GM21825 (cell line): ENCODE data around the gene ZSWIM7.

Source experiments
- ATAC-seq: cut with Tn5 transposase; IDR thresholded peaks from one replicate; pipeline ENCODE4 v1.9.1; 2021; ENCODE audit warnings: mild to moderate bottlenecking, moderate library complexity; ENCODE audit not compliant: unreplicated experiment

The ZSWIM7 gene, protein sequence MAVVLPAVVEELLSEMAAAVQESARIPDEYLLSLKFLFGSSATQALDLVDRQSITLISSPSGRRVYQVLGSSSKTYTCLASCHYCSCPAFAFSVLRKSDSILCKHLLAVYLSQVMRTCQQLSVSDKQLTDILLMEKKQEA

DNA sequence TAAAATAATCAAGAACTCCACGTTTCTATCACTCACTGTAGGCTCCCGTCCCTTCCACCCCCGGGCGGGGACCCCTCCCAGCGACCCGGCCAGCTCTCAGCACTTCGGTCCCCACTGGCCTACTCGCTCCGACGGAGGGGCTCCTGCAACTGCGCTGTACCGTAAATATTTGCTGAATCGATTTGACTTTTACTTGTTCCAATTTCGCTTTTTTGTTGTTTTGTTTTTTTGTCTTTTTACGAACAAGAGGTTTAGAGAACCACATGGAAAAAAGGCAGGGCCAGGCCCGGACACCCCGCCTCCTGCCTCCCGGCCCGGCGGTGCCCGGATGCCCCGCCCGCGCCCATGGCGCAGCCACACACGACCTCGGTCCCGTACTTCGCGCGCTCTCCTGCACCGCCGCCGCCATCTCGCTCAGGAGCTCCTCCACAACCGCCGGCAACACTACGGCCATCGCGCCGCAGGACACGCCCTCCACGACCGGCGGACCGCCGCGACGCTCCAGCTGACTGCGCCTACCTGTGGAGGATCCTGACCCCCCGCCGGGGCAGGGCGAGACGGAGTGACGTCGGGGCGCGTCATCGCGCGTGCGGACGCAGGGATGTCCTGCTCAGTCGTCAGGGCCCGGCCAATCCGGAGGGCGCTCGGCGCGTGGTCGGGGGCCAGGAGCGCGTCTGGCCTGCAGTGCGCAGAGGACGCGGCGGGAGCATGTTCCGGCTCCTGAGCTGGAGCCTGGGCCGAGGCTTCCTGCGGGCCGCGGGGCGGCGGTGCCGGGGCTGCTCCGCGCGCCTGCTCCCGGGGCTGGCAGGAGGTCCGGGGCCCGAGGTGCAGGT, at the start of gene ZSWIM7, which contains the start of gene TTC19:
Gene ZSWIM7, minus strand, starts transcription at position 564 of the 833 bp plus-strand sequence. Its CDS starts 110 bp downstream, at position 454.
Gene TTC19, plus strand, starts transcription at position 684 of the 833 bp plus-strand sequence. Its CDS starts 25 bp downstream, at position 709.
- peak; percentile 93 for ATAC-seq

DNA sequence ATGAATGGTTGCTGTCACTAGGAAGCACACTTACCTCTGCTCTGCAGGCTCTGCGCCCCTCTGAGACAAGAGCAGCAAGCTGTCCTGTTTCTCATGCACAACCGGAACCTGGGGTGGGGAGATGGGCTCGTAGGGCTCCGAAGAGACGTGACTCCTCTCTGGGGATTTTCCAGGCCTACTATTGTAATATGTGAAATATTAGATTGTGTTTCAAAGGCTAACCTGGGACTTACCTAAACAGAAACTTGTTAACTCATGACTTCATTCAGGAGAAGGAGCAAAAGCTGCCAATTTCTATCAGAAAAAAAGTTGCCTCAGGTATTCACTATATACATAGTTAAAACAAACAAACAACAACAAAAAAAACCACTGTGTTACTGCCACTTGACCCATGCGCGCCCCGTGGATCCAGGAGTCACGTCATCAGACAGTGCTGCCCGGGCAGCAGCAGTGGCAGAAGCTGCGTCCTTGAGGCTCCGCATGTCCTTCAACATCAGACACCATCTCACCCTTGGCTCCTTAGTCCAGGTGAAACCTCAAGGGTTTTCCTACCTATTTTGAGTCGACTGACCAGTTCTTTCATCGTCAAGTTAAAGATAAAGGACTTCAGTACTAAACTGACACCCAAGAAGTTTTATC, 49.4 kb upstream of the ZSWIM7 start:
- ATAC-seq = no peak

DNA sequence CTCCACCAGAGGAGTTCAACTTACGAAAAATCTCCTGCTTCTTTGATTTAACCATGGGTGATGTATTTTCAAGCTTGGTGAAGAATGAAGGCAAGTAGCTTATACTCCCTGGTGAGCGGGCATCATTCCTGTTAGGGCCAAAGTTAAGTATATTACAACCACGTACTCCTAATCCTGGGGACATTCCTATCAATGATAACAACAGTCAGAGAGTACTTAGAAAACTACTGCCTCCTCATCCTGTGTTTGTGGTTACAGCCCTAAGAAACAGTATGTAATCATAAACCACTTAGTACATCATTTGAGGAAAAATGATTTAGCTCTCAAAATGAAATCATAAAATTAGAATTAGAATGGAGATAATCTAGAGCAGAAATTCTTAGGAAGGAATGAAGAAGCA, 47.5 kb upstream of the ZSWIM7 start:
- no peak for ATAC-seq

DNA sequence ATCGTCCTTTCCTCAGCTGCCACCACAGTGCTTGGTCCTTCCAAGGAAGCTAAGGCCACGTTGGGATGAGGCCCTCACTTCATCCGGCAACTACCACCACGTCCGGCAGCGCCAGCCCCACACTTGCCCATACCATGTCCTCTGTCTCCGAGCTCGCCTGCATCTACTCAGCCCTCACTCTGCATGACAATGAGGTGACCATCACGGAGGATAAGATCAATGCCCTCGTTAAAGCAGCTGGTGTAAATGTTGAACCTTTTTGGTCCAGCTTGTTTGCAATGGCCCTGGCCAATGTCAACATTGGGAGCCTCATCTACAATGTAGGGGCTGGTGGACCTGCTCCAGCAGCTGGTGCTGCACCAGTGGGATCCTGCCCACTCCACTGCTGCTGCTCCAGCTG, 45.0 kb upstream of the ZSWIM7 start:
- no peak for ATAC-seq

DNA sequence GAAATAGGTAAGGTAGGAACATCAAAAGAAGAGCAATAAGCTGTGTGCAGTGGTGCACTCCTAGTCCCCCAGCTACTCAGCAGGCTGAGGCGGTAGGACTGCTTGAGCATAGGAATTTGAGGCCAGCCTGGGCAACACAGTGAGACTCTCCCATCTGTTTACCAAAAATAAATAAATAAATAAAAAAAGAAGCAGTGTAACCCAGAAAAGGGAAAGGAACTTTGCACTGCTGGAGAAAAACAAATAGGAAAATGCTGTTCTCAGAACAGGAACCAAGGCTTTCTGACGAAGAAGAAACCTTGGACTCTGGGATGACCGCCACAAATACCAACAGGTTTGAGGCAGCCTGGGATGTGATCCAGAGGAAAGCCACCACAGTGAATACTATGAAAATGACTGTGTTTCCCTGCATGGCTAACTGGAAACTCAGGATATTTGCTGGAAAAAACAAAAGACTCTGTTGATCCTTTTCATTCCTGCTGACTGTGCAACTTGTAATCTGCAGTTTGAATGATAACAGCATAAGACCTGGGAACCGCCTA, 41.3 kb upstream of the ZSWIM7 start:
- ATAC-seq = no peak

DNA sequence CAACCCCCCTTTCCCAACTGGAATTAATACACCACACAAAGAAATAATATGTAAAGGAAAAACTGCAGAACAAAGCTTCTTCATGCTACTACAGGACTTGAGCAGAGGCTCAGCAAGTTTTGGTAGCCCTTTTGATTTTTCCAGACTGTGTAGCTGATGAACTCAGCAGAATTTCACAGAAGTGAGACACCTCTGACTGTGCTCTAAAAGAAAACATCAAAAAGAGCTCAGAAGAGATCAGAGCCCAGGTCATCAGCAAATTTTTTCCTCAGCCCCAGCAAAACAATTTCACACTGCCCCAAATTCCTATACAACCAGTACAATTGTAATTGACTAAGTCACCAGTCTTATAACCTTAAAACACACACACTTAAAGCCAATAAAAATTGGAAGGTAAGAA, 38.1 kb upstream of the ZSWIM7 start:
- no peak for ATAC-seq

DNA sequence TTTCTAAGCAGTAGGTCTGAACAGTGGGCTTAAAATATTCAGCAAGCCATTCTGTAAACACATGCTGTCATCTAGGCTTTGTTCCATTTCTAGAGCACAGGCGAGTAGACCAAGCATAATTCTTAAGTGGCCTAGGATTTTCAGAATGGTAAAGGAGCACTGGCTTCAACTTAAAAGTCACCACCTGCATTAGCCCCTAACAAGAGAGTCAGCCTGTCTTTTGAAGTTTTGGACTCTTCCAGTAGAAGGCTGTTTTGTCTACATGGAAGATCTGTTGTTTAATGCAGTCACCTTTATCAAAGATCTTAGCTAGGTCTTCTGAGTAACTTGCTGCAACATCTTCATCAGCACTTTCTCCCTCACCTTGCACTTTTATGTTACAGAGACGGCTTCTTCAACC, 36.8 kb upstream of the ZSWIM7 start:
- no peak for ATAC-seq

DNA sequence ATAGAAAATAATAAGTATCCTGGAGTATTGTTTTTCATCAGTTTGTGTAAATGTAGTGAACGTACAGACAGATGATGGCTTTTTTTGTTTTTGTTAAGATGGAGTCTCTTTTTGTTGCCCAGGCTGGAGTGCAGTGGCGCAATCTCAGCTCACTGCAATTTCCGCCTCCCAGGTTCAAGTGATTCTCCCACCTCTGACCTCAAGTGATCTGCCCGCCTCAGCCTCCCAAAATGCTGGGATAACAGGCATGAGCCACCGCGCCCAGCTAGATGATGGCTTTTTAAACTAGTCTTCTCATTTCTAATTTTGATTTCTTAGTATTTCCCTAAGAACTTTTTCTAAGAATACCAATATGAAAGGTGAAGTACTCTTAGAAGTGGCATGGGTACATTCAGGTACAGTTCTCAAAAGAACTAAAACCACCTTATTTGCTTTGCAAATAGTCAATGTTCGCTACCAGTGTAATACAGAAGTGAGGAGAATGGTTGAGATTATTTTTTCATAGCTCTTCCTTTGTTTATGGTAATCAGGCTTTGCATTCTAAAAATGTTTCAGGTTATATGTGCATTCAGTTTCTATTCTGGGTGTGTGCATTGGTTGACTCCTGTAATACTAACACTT, 34.3 kb upstream of the ZSWIM7 start:
- ATAC-seq = no peak

DNA sequence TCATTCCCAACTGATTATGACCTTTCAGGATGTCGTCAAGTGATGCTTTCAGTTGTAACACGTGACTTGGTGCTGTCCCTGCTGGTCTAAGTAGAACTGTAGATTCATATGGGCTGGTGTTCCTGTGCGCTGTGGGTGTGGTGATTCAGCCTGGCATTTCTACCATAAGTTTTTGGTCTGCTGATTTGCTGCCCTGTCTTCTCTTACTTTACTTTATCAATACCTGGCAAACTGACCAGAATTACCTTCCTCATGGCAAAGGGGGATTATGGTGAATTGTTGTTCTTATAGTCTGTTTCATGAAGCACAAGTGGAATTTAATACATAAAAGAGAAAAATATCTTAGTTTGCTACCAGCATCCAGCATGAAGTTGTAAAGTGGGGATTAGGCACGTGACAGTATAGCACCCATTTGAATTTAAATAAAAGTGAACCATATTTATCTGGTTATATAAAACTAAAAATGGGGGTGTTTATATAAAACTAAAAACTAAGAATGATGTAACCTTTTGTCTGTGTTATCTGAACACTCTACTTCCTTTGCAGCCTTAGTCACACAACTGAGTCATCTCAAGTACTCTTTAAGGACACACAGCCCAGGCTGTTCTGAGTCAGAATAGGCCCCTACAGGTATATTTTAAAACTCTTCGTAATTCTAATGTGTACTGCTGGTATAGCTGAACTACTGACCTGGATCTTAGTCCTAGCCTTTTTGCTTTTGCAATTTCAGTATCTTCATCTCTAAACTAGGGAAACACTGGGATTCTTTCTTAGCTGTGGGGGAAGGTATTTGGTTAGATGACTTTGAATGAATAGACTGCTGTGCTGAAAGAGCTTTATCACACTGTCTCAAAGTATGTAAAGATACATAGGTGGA, 28.4 kb upstream of the ZSWIM7 start:
- peak; percentile 74 for ATAC-seq

DNA sequence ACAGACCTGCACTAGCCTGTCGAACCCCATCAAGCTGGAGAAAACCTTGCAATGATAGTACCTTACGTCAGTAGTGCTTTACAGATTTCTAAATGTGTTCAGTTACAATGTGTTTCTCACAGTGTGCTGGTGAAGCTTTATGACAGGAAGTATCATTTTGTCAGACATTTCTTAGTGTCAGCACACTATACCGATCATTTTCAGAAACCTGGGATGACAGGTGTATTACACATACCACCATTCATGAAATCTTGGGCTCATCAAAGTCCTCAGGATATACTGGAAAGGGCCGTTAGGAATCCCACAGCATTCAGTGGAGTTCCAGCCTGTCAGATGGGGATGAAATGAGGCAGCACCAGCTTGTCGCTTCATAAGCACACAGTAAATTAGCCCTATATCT, 27.4 kb upstream of the ZSWIM7 start:
- no peak for ATAC-seq

DNA sequence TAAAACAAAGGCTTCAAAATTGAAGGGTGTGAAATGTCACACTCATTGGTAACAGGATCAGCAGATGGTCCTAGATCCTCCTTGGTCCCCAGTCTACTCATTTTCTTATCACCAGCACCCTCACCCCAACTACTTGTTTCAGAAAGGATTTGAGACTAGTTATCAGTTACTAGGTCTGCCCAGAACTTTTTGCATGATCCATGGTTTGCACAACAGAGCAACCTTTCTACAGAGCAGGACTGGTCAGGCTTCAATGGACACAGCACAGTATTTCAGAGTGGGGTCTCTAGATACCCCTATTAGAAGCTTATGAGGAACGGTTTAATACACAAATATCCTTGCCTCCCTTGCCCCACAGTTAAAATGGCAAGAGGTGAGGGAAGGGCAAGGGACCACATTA, 25.7 kb upstream of the ZSWIM7 start:
- no peak for ATAC-seq

DNA sequence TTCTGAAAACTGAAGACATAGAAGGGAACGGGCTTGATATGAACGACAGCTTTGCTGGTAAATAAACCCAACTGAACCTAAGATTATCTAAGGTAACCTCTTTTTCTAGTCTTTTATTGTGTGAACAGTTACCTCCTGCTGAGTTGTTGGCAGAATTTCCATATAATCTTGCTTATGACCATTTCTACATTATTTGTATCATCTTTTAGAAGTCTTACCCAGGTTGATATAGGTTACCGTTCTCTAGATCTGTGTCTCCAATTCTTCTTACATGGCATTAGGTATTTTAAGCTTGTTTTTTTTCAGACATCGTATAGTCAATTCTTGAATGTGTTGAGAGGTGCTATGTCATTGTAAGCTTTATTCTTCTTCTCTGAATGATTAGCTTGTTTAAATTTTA, 24.4 kb upstream of the ZSWIM7 start:
- ATAC-seq = no peak

DNA sequence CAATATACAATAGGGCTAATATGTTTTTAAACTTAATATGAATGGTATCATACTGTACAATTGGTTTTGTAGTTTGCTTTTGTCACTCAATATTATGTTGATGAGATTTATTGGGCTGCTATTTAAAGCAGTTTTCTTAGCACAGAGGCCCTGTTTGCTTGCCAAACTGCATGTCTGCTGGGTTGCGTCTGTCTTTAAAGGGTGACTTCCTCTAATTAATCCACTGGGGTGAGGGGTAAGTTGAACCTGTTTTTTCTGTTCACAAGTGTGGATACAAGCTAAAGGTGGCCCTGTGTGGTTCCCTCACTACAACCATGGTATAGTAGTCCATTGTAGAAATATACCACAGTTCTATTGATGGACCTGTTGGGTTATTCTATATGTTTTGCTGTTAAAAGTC, 19.8 kb upstream of the ZSWIM7 start:
- ATAC-seq = no peak

DNA sequence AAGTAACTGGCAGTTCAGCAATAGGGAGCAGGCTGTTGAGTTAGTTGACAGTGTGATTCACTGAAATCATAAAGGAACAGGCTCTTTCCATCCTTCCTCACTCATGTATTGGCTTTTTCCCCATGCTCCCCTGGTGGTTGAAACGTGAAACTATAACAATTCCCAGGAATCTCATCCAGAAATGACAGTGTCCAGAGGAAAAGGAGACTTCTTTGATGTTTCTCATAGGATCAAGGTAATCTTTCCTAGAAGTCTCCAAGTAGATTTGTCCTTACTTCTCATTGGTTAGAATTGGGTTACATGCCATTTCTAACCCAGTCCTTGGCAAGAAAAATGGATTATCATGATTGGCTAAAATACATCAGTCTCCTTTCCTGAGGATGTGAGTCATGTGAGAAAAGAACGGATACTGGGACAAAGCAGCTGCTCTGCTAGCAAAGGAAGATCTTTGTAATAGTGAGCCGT, 14.5 kb upstream of the ZSWIM7 start:
- no peak for ATAC-seq

DNA sequence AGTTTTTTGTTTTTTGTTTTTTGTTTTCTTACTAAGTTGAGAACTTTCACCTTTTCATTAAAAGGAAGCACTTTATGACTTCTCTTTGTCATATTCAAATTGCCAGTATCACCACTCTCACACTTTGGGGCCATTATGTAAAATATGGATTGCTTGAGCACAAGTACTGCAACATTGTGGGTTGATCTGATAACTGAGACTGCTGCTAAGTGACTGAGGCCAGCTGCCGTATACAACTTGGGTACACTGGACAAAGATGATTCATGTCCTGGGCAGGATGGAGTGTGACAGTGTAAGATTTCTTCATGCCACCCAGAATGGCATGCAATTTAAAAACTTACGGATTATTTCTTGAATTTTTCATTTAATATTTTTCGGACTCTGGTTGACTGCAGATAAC, 7.9 kb upstream of the ZSWIM7 start:
- ATAC-seq = no peak

DNA sequence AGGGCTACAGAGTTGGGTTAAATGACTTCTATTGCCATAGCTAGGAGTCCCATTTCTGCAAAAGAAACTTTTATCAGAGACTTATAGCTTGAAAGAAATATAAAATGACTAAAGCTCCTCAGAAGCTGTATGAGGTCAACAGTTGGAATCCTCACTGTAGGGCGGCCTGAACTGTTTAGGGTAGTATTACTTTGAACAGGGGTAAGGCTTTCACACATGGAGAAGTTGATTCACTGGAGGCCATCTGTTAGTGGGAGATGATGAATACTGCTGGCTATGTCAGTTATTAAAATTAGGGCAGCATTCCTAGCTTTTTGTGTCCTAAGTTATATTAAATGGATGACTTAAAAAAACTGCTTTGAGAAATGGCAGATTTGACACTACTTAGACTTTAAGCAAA, 6.1 kb upstream of the ZSWIM7 start:
- no peak for ATAC-seq

DNA sequence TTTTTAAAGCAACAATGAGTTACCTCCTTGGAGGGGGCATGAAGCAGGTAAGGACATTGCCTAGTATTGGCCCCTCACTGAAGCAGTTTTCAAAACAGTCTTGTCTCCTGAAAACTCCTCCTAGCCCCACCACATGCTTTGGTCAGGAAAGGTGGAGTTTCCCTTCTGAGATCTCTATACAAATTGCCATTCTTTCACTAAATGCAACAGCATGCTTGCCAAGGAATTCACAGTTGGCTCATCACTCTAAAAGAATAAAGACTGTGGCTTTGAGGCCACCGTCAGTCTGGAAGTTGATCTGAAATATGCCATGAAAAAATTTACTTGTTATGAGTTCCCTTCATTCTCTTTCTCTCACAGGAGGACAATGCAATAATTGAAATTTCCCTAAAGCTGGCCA, 4.3 kb upstream of the ZSWIM7 start:
- no peak for ATAC-seq

DNA sequence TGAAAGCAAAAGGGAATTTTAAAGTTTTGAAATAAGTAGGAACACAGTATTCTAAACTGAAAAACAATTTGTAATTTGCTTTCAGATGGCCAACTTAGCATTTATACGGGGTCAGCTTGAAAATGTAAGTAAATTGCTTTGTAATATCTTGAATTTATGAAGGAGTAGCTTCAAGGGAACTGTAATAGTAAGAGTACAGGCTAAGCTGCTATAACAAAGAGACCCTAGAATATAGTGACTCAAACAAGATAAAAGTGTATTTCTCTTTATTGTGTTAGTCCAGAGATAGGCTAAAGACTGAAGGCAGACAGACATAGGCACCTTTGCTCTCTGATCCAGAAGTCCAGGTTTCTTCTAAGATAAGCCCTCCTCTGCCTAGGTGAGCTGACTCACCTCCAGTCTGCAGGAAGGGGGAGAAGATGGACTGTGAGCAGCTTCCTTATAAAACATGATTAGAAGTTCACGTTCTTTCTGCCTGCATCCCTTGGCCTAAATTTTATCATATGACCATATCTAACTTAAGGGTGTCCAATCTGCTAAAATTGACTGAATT, 3.3 kb upstream of the ZSWIM7 start:
- ATAC-seq = no peak

DNA sequence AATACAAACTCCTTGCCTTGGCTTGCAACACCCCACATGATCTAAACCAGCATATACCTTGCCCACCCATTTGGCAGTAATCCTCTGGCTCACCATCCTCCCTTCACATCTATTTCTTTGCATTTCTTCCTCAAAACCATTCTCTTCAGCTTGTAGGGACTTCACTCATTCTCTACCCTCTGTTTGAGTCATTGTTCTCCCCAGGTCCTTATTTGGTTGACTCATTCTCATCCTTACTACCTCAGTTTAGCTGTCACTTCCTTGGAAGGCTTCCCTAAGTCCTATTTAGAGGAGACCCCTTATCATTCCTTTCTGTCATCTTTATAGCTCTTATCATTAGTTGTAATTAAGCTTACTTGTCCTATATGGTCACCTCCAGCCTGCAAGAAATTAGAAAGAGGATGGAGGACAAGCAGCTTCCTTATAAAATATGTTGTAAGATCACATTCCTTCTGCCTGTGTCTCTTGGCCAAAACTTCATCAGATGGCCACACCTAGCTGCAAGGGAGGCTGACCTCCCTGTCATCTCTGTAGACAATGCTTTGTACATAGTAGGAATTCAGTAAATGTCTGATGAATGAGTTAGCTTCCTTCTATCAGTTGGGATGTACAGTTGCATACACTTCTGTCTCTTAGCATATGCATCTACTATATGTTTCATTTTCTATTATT, 1.9 kb upstream of the ZSWIM7 start:
- no peak for ATAC-seq
